ENCODE data around the gene ITGB4.

The ITGB4 gene

DNA sequence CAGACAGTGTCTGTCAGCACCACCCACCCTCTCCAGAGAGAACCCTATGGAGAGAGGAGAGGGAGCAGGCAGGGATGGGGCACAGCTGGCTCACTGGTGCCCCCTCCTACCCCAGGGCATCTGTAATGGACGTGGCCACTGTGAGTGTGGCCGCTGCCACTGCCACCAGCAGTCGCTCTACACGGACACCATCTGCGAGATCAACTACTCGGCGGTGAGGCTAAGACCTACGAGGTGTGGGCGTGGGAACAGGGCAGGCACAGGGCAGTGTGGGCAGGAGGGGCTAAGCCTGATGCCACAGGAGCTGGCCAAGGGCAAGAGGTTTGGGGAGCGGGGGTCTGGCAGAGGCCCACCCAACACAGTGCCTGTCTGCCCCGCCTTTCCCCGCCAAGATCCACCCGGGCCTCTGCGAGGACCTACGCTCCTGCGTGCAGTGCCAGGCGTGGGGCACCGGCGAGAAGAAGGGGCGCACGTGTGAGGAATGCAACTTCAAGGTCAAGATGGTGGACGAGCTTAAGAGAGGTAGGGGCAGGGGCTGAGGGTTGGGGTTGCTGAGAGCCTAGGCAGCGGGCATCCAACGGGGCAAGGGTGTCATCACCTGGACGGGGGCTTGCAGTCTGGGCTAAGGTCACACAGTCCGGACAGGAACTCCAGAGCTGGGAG lies 15.0 kb downstream of the ITGB4 start:
- no peak overlapping the region for H3K27ac Mint-ChIP-seq
- no peaks in the 10 kb centered on the region for H3K9me3 Mint-ChIP-seq
- no peak overlapping the region for H3K4me3 Mint-ChIP-seq
- no peaks in the 10 kb centered on the region for H3K27me3 Mint-ChIP-seq
- H3K36me3 Mint-ChIP-seq, result no peaks in the 10 kb centered on the region
- ATAC-seq, result no peak
- H3K4me1 Mint-ChIP-seq, result peaks cover 19% of the 10 kb centered on the region

DNA sequence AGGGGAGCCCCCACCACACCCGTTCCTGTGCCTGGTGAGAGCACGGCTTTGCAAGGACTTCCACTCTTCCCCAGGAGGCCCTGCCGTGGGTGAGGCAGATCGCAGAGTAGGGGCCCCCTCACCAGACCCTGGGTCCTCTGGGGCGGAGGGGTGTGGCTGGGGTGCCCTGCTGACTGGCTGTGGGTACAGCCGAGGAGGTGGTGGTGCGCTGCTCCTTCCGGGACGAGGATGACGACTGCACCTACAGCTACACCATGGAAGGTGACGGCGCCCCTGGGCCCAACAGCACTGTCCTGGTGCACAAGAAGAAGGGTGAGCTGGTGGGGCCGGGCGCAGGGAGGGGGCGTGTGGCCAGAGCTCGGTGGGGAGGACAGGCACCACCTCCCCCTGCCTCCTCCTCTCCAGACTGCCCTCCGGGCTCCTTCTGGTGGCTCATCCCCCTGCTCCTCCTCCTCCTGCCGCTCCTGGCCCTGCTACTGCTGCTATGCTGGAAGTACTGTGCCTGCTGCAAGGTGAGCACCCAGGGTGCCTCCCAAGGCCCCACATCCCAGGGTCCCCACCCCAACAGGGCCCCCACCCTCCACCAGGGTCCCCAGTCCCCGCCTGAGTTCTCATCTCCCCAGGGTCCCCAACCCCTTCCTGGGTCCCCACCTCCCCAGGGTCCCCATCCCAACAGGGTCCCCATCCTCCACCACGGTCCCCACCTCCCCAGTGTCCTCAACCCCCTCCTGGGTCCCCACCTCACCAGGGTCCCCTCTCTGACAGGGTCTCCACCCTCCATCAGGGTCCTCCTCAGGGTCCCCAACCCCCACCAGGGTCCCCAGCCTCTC lies 16.1 kb downstream of the ITGB4 start:
- Mint-ChIP-seq H3K27me3 (no peaks in the 10 kb centered on the region), H3K27ac (peak overlapping the region; percentile 23), H3K4me1 (peaks cover 19% of the 10 kb centered on the region), H3K4me3 (no peak overlapping the region), H3K36me3 (no peaks in the 10 kb centered on the region), H3K9me3 (no peaks in the 10 kb centered on the region)
- peak; percentile 58 for ATAC-seq

GRCh38 chr17:75738218-75738802 lies 17.1 kb downstream of the ITGB4 start:
- peaks cover 19% of the 10 kb centered on the region for H3K4me1 Mint-ChIP-seq
- H3K27me3 Mint-ChIP-seq, result no peaks in the 10 kb centered on the region
- peak overlapping the region; percentile 23 for H3K27ac Mint-ChIP-seq
- peak; percentile 65 for ATAC-seq
- no peaks in the 10 kb centered on the region for H3K36me3 Mint-ChIP-seq
- no peaks in the 10 kb centered on the region for H3K9me3 Mint-ChIP-seq
- H3K4me3 Mint-ChIP-seq, result no peak overlapping the region

- Mint-ChIP-seq H3K27ac (no peak overlapping the region), H3K4me1 (peaks cover 17% of the 10 kb centered on the region), H3K9me3 (no peaks in the 10 kb centered on the region), H3K27me3 (no peaks in the 10 kb centered on the region), H3K36me3 (no peaks in the 10 kb centered on the region), H3K4me3 (no peak overlapping the region)
- no peak for ATAC-seq
These were observed 17.9 kb downstream of the ITGB4 start for GRCh38 chr17:75739174-75739573.

DNA sequence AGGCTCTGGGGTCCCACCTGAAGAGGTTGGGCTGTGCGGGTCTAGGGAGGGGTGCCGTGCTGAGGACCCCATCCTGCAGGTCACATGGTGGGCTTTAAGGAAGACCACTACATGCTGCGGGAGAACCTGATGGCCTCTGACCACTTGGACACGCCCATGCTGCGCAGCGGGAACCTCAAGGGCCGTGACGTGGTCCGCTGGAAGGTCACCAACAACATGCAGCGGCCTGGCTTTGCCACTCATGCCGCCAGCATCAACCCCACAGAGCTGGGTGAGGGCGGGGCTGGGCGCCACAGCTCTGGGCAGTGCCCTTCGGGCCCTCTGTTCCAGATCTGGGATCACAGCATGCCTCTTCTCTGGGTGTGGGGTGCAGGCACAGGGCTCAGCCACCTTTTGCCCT lies 18.5 kb downstream of the ITGB4 start:
- Mint-ChIP-seq H3K27ac (no peak overlapping the region), H3K9me3 (no peaks in the 10 kb centered on the region), H3K4me1 (peaks cover 11% of the 10 kb centered on the region), H3K36me3 (no peaks in the 10 kb centered on the region), H3K4me3 (no peak overlapping the region), H3K27me3 (no peaks in the 10 kb centered on the region)
- ATAC-seq, result no peak

DNA sequence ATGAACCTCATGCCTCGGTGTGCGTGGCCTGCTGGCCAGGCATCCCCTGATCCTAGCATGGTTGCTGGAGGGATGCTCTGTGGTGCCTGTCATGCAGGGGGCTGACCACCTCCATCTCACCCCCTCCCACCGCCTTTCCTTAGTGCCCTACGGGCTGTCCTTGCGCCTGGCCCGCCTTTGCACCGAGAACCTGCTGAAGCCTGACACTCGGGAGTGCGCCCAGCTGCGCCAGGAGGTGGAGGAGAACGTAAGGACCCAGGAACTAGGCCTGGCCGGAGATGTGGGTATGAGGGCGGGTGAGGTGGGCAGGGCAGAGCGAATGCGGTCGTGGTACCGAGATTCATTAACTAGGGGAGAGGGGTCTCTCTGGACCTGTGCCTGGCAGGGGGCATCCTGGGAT lies 19.0 kb downstream of the ITGB4 start:
- ATAC-seq, result no peak
- H3K27me3 Mint-ChIP-seq, result no peaks in the 10 kb centered on the region
- no peak overlapping the region for H3K27ac Mint-ChIP-seq
- H3K4me3 Mint-ChIP-seq, result no peak overlapping the region
- no peaks in the 10 kb centered on the region for H3K9me3 Mint-ChIP-seq
- peaks cover 9% of the 10 kb centered on the region for H3K4me1 Mint-ChIP-seq
- no peaks in the 10 kb centered on the region for H3K36me3 Mint-ChIP-seq

GRCh38 chr17:75740631-75741077 lies 19.4 kb downstream of the ITGB4 start:
- Mint-ChIP-seq H3K27ac (no peak overlapping the region), H3K9me3 (no peaks in the 10 kb centered on the region), H3K4me3 (no peak overlapping the region), H3K36me3 (no peaks in the 10 kb centered on the region), H3K4me1 (peaks cover 9% of the 10 kb centered on the region), H3K27me3 (no peaks in the 10 kb centered on the region)
- no peak for ATAC-seq

DNA sequence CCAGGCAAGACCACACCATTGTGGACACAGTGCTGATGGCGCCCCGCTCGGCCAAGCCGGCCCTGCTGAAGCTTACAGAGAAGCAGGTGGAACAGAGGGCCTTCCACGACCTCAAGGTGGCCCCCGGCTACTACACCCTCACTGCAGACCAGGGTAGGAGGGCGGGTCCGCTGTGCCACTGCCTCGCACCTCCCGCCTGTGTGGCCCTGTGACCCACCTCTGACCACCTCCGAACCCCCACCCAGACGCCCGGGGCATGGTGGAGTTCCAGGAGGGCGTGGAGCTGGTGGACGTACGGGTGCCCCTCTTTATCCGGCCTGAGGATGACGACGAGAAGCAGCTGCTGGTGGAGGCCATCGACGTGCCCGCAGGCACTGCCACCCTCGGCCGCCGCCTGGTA lies 21.1 kb downstream of the ITGB4 start:
- Mint-ChIP-seq H3K9me3 (no peaks in the 10 kb centered on the region), H3K27me3 (no peaks in the 10 kb centered on the region)

DNA sequence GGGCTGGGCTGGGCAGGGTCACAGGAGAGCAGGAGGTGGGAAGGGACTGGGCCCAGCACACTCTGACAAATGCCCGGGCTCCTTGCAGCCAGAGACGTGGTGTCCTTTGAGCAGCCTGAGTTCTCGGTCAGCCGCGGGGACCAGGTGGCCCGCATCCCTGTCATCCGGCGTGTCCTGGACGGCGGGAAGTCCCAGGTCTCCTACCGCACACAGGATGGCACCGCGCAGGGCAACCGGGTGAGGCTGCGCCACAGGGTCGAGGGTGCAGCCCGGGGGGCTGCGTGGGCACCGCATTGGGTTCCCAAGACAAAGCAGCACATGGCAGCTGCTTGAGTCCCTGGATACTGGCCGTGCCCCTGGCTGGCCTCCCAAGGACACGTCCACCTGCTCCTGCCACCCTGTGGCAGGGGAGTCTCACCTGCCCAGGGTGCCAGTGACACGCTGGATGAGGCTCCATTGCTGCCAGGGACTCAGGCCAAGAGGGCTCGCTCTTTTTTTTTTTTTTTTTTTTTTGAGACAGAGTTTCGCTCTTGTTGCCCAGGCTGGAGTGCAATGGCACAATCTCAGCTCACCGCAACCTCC lies 22.5 kb downstream of the ITGB4 start:
- H3K27me3 Mint-ChIP-seq, result no peaks in the 10 kb centered on the region
- ATAC-seq, result peak; percentile 25
- no peak overlapping the region for H3K4me3 Mint-ChIP-seq
- peaks cover 7% of the 10 kb centered on the region for H3K4me1 Mint-ChIP-seq
- no peak overlapping the region for H3K27ac Mint-ChIP-seq
- H3K36me3 Mint-ChIP-seq, result no peaks in the 10 kb centered on the region
- no peaks in the 10 kb centered on the region for H3K9me3 Mint-ChIP-seq

More for the DNA sequence above, 21.1 kb downstream of the ITGB4 start:
- Mint-ChIP-seq H3K4me3 (no peak overlapping the region), H3K4me1 (peaks cover 9% of the 10 kb centered on the region), H3K27ac (no peak overlapping the region), H3K36me3 (no peaks in the 10 kb centered on the region)
- no peak for ATAC-seq

- Mint-ChIP-seq H3K27ac (no peak overlapping the region), H3K27me3 (no peaks in the 10 kb centered on the region), H3K9me3 (no peaks in the 10 kb centered on the region), H3K4me3 (no peak overlapping the region), H3K4me1 (peaks cover 20% of the 10 kb centered on the region), H3K36me3 (no peaks in the 10 kb centered on the region)
- ATAC-seq, result no peak
These were observed 27.4 kb downstream of the ITGB4 start for GRCh38 chr17:75748706-75749105.

GRCh38 chr17:75749545-75750389 lies 28.5 kb downstream of the ITGB4 start:
- ATAC-seq, result peak; percentile 82
- Mint-ChIP-seq H3K4me3 (no peak overlapping the region), H3K4me1 (peaks cover 25% of the 10 kb centered on the region), H3K36me3 (no peaks in the 10 kb centered on the region), H3K9me3 (no peaks in the 10 kb centered on the region), H3K27me3 (no peaks in the 10 kb centered on the region), H3K27ac (peak overlapping the region; percentile 68)

DNA sequence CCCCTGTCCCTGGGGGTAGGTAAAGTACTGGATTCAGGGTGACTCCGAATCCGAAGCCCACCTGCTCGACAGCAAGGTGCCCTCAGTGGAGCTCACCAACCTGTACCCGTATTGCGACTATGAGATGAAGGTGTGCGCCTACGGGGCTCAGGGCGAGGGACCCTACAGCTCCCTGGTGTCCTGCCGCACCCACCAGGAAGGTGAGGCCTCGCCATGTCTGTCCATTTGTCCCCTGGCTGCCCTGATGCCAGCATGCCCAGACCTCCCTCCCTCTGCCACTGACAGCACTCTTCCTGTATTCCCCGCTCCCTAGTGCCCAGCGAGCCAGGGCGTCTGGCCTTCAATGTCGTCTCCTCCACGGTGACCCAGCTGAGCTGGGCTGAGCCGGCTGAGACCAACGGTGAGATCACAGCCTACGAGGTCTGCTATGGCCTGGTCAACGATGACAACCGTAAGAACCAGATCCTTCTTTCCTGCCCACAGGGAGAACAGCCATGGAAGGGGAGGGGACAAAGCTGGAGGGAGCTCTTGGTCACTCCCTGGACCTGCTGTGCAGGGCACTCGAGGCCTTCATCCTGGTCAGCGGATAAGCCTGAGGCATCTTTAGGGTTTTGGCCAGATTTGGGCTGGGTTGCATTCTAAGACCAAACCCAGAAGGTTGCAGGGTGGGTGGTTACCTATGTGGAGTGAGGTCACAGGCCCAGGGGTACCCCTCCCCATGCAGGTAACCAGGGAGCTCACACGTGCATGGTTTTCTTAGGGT lies 29.6 kb downstream of the ITGB4 start:
- peaks cover 31% of the 10 kb centered on the region for H3K4me1 Mint-ChIP-seq
- no peaks in the 10 kb centered on the region for H3K9me3 Mint-ChIP-seq
- H3K27me3 Mint-ChIP-seq, result no peaks in the 10 kb centered on the region
- no peak overlapping the region for H3K4me3 Mint-ChIP-seq
- no peak for ATAC-seq
- no peak overlapping the region for H3K27ac Mint-ChIP-seq
- H3K36me3 Mint-ChIP-seq, result no peaks in the 10 kb centered on the region

GRCh38 chr17:75751676-75752404 lies 30.6 kb downstream of the ITGB4 start:
- H3K4me3 Mint-ChIP-seq, result no peak overlapping the region
- no peaks in the 10 kb centered on the region for H3K36me3 Mint-ChIP-seq
- no peaks in the 10 kb centered on the region for H3K27me3 Mint-ChIP-seq
- H3K9me3 Mint-ChIP-seq, result no peaks in the 10 kb centered on the region
- no peak overlapping the region for H3K27ac Mint-ChIP-seq
- peaks cover 31% of the 10 kb centered on the region for H3K4me1 Mint-ChIP-seq
- ATAC-seq, result no peak

DNA sequence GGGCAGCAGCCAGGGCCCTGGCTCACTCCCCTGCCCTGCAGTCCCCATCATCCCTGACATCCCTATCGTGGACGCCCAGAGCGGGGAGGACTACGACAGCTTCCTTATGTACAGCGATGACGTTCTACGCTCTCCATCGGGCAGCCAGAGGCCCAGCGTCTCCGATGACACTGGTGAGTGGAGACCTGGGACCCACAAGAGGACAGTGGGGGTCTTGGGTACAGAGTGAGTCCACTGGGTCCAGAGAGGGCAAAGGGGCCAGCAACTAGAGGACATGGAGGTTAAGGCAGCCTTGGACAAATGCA lies 31.1 kb downstream of the ITGB4 start:
- Mint-ChIP-seq H3K27me3 (no peaks in the 10 kb centered on the region), H3K9me3 (no peaks in the 10 kb centered on the region), H3K4me3 (no peak overlapping the region), H3K27ac (no peak overlapping the region), H3K4me1 (peaks cover 31% of the 10 kb centered on the region), H3K36me3 (no peaks in the 10 kb centered on the region)
- ATAC-seq, result no peak
